ENCODE measurements around the gene PARD3. TPM values are rescaled to one million over a fixed set of nuclear protein-coding genes. Genes with fewer than 3 reads are reported as not detected.

PARD3 gene
- polyA plus RNA-seq, 3 donors = 0.51 TPM; not detected in 2

DNA sequence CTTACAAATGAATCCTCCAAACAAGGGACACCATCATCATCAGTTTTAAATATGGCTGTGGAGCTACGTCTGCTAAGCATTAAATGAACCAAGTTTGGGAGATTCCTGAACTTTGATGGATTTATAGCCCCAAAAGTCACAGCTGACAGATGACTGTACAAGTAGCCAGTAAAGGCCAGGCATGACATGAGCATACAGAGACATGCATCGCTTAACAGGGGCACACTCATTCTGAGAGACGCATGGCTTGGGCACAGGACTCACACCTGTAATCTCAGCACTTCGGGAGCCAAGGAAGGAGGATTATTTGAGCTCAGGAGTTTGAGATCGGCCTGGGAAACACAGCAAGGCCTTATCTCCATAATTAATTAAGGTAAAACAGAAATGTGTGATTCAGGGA is 166.2 kb downstream of the PARD3 start:
- Mint-ChIP-seq H3K4me1 (no peaks in the 10 kb centered on the region), H3K36me3 (no peaks in the 10 kb centered on the region), H3K4me3 (no peak overlapping the region), H3K27ac (no peak overlapping the region), H3K27me3 (ENCODE audit: low read depth in 3 of 3) (peaks cover 0 to 2% (median 2%) of the 10 kb centered on the region in 3 donors), H3K9me3 (no peaks in the 10 kb centered on the region)
- no peak for TF ChIP-seq CTCF (IDR thresholded peaks at IDR 0.05)
- H2AFZ ChIP-seq (ENCODE audit: insufficient read depth, low read depth, low read length, poor library complexity, severe bottlenecking) = no peak overlapping the region
- no peaks in the 10 kb centered on the region for H4K20me1 ChIP-seq (ENCODE audit: insufficient read depth, low read length)
- H3K4me3 ChIP-seq (replicated peaks in 1 of 3; ENCODE audit: low read depth in 2 of 3, low read length in 3 of 3) = no peak overlapping the region
- no peak overlapping the region for H3K9ac ChIP-seq (ENCODE audit: insufficient read depth, low read length, poor library complexity, severe bottlenecking)
- H3K27me3 ChIP-seq (ENCODE audit: control insufficient read depth in 2 of 2, insufficient read depth in 2 of 2, low read length in 2 of 2) = no peaks in the 10 kb centered on the region
- no peaks in the 10 kb centered on the region for H3K36me3 ChIP-seq (replicated peaks in 1 of 2; ENCODE audit: control insufficient read depth in 1 of 2, insufficient read depth in 2 of 2, low read length in 2 of 2)
- no peak for DNase-seq
- H3K4me1 ChIP-seq (ENCODE audit: control insufficient read depth in 1 of 2, insufficient read depth in 2 of 2, low read length in 2 of 2) = no peaks in the 10 kb centered on the region
- H3K79me2 ChIP-seq (ENCODE audit: insufficient read depth, low read length) = no peaks in the 10 kb centered on the region
- H3K9me3 ChIP-seq (replicated peaks in 1 of 2; ENCODE audit: control insufficient read depth in 1 of 2, insufficient read depth in 1 of 2, low read length in 2 of 2) = no peaks in the 10 kb centered on the region
- no peak overlapping the region for H3K27ac ChIP-seq (ENCODE audit: low read depth in 1 of 2, low read length in 2 of 2)
- intact Hi-C loops (cut with micrococcal nuclease) = no loop called here
- WGBS (ENCODE audit: insufficient coverage) = 83% methylated on average over 3 of the region's 5 CpGs
- H3K4me2 ChIP-seq (replicated peaks; ENCODE audit: extremely low read depth, low read length, poor library complexity, severe bottlenecking) = no peak overlapping the region

- no peaks in the 10 kb centered on the region for H4K20me1 ChIP-seq (ENCODE audit: insufficient read depth, low read length)
- no peaks in the 10 kb centered on the region for H3K9me3 ChIP-seq (replicated peaks in 1 of 2; ENCODE audit: control insufficient read depth in 1 of 2, insufficient read depth in 1 of 2, low read length in 2 of 2)
- H2AFZ ChIP-seq (ENCODE audit: insufficient read depth, low read depth, low read length, poor library complexity, severe bottlenecking) = no peak overlapping the region
- no peak overlapping the region for H3K4me3 ChIP-seq (replicated peaks in 1 of 3; ENCODE audit: low read depth in 2 of 3, low read length in 3 of 3)
- TF ChIP-seq CTCF (IDR thresholded peaks at IDR 0.05) = no peak
- intact Hi-C loops (cut with micrococcal nuclease) = no loop called here
- H3K4me1 ChIP-seq (ENCODE audit: control insufficient read depth in 1 of 2, insufficient read depth in 2 of 2, low read length in 2 of 2) = no peaks in the 10 kb centered on the region
- Mint-ChIP-seq H3K4me3 (no peak overlapping the region), H3K36me3 (no peaks in the 10 kb centered on the region), H3K4me1 (no peaks in the 10 kb centered on the region), H3K9me3 (no peaks in the 10 kb centered on the region), H3K27ac (no peak overlapping the region), H3K27me3 (ENCODE audit: low read depth in 3 of 3) (peaks cover 0 to 2% (median 2%) of the 10 kb centered on the region in 3 donors)
- no peaks in the 10 kb centered on the region for H3K79me2 ChIP-seq (ENCODE audit: insufficient read depth, low read length)
- no peaks in the 10 kb centered on the region for H3K36me3 ChIP-seq (replicated peaks in 1 of 2; ENCODE audit: control insufficient read depth in 1 of 2, insufficient read depth in 2 of 2, low read length in 2 of 2)
- DNase-seq = no peak
- no peaks in the 10 kb centered on the region for H3K27me3 ChIP-seq (ENCODE audit: control insufficient read depth in 2 of 2, insufficient read depth in 2 of 2, low read length in 2 of 2)
- H3K9ac ChIP-seq (ENCODE audit: insufficient read depth, low read length, poor library complexity, severe bottlenecking) = no peak overlapping the region
- H3K27ac ChIP-seq (ENCODE audit: low read depth in 1 of 2, low read length in 2 of 2) = no peak overlapping the region
- H3K4me2 ChIP-seq (replicated peaks; ENCODE audit: extremely low read depth, low read length, poor library complexity, severe bottlenecking) = no peak overlapping the region
- WGBS (ENCODE audit: insufficient coverage) = 92% methylated on average over 5 of the region's 12 CpGs
Observed at GRCh38 chr10:34647875-34648865, 166.9 kb downstream of the PARD3 start.

Measured in CD14-positive monocyte (primary cell).